HepG2 (cell line): ENCODE data around the gene SIRT5. TPM values are rescaled to one million over a fixed set of nuclear protein-coding genes. Genes with fewer than 3 reads are reported as not detected.

Source experiments
- ATAC-seq: fragments of 200-7000 bp; cut with Tn5 transposase; 3 replicates; pipeline ENCODE4 v1.9.1; 2020; ENCODE audit warnings: mild to moderate bottlenecking, moderate library complexity
- BruUV-seq: library from RNA; stranded (reverse); fragments of 400-500 nt; replicated peaks from 2 replicates; lab custom pipeline; 2021; lab: Mats Ljungman, UMichigan
- CTCF ChIA-PET: fragments of 300-600 bp; formaldehyde crosslinking; extraction: SDS; loops from one replicate; lab custom pipeline; 2021; ENCODE audit warnings: low total read pairs, inconsistent platforms, low intra/inter-chr PET ratio; lab: Yijun Ruan, JAX
- POLR2A ChIA-PET: fragments of 350-600 bp; sonication (Branson Sonifier 250); formaldehyde crosslinking; loops from one replicate; lab custom pipeline; 2020; ENCODE audit warnings: antibody characterized with exemption, inconsistent platforms; lab: Yijun Ruan, JAX
- DNase-seq: peaks from one replicate; pipeline ENCODE4 v3.0.0-alpha.2; 2015; ENCODE audit warnings: low spot score
- FAIRE-seq: peaks from 3 replicates; lab custom pipeline; 2011; peaks lifted over from hg19 to GRCh38; lab: Jason Lieb, UNC
- H2AFZ ChIP-seq: one replicate; pipeline ENCODE4 v1.6.1; 2011; ENCODE audit warnings: low read length, inconsistent platforms
- H3K27ac ChIP-seq: fragments of 300-600 bp; 3 replicates; pipeline ENCODE4 v1.8.0; 2011; ENCODE audit warnings: mixed run types, mild to moderate bottlenecking, mixed read lengths, low read length, inconsistent platforms; ENCODE audit not compliant: insufficient read depth; ENCODE audit errors: extremely low read length
- H3K27me3 ChIP-seq, 2 experiments: fragments of 200-600 bp in 1 of 2; 2 replicates in 1 of 2; 3 replicates in 1 of 2; pipeline versions ENCODE4 v1.6.0 to v1.8.0; 2011; ENCODE audit warnings: low read length in 2 of 2, mild to moderate bottlenecking in 2 of 2, moderate library complexity in 2 of 2, inconsistent platforms in 1 of 2; ENCODE audit not compliant: insufficient read depth in 2 of 2, control insufficient read depth in 1 of 2
- H3K36me3 ChIP-seq, 2 experiments: fragments of 200-600 bp in 1 of 2; replicated peaks in 1 of 2; 2 replicates in 1 of 2; 3 replicates in 1 of 2; pipeline versions ENCODE4 v1.5.1 to v1.8.0; 2011; ENCODE audit warnings: low read length in 2 of 2, inconsistent platforms in 1 of 2; ENCODE audit not compliant: insufficient read depth in 2 of 2, control insufficient read depth in 1 of 2
- H3K4me1 ChIP-seq: 2 replicates; pipeline ENCODE4 v1.5.1; 2012; ENCODE audit warnings: low read length, inconsistent platforms; ENCODE audit not compliant: insufficient read depth
- H3K4me2 ChIP-seq: 2 replicates; pipeline ENCODE4 v1.6.0; 2011; ENCODE audit warnings: low read depth, low read length, inconsistent platforms
- H3K4me3 ChIP-seq, 3 experiments: fragments of 200-600 bp in 1 of 3; sonication (generic), shearing (Covaris generic) in 1 of 3; replicated peaks in 1 of 3; 2 replicates each; pipeline ENCODE4 v1.5.1; 2011 to 2016; ENCODE audit warnings: low read length in 3 of 3, inconsistent platforms in 2 of 3, low read depth in 2 of 3, mild to moderate bottlenecking in 2 of 3, control low read depth in 1 of 3, mixed read lengths in 1 of 3; ENCODE audit not compliant: insufficient read depth in 1 of 3
- H3K79me2 ChIP-seq: one replicate; pipeline ENCODE4 v1.6.1; 2011; ENCODE audit warnings: low read length, inconsistent platforms; ENCODE audit not compliant: insufficient read depth
- H3K9ac ChIP-seq: 2 replicates; pipeline ENCODE4 v1.6.0; 2011; ENCODE audit warnings: mild to moderate bottlenecking, low read depth, low read length, inconsistent platforms; ENCODE audit not compliant: insufficient read depth
- H3K9me3 ChIP-seq: 2 replicates; pipeline ENCODE4 v1.5.1; 2012; ENCODE audit warnings: mild to moderate bottlenecking, low read length
- H4K20me1 ChIP-seq: 2 replicates; pipeline ENCODE4 v1.6.0; 2011; ENCODE audit warnings: inconsistent platforms, mild to moderate bottlenecking, low read length, moderate library complexity; ENCODE audit not compliant: insufficient read depth
- GLI4 ChIP-seq: sonication (generic); formaldehyde crosslinking; IDR thresholded peaks from 2 replicates; pipeline ENCODE4 v1.5.1; 2020; ENCODE audit warnings: missing genetic modification reagents, mild to moderate bottlenecking, moderate library complexity, borderline replicate concordance
- MTERF4 ChIP-seq: sonication (generic); formaldehyde crosslinking; IDR thresholded peaks from 2 replicates; pipeline ENCODE4 v1.8.0; 2023; ENCODE audit warnings: mild to moderate bottlenecking, missing genetic modification reagents
- ZNF569 ChIP-seq: sonication (generic); formaldehyde crosslinking; IDR thresholded peaks from 2 replicates; pipeline ENCODE4 v1.5.0; 2020; ENCODE audit warnings: mild to moderate bottlenecking, missing genetic modification reagents, moderate library complexity, borderline replicate concordance
- ZNF644 ChIP-seq: IDR thresholded peaks from 2 replicates; pipeline ENCODE4 v1.6.1; 2016; ENCODE audit warnings: low read depth
- ZNF670 ChIP-seq: sonication (generic); formaldehyde crosslinking; IDR thresholded peaks from 2 replicates; pipeline ENCODE4 v1.8.0; 2022; ENCODE audit warnings: mild to moderate bottlenecking, missing genetic modification reagents, borderline replicate concordance
- ZNF703 ChIP-seq: sonication (generic); formaldehyde crosslinking; IDR thresholded peaks from 2 replicates; pipeline ENCODE4 v1.5.1; 2020; ENCODE audit warnings: missing genetic modification reagents, mild to moderate bottlenecking, moderate library complexity, borderline replicate concordance
- WGBS: methylation state at CpG from one replicate; pipeline ENCODE4 v1.1.6; 2017; ENCODE audit warnings: low lambda C conversion rate; 5-methylcytosine and 5-hydroxymethylcytosine counted together
- in situ Hi-C: cut with HindIII; loops from 2 replicates; pipeline ENCODE4 v1.10.0; 2017; ENCODE audit warnings: low pct_unique_long_range_greater_than_20kb; ENCODE audit not compliant: extremely low pct_ligation_motif_present
- intact Hi-C: fragments of 100-400 bp; cut with micrococcal nuclease; formaldehyde crosslinking; loops from one replicate; pipeline ENCODE4 v1.10.0; 2022; ENCODE audit not compliant: unreplicated experiment
- polyA plus RNA-seq, 8 experiments: library from polyadenylated mRNA; depleted of rRNA in 3 of 8; stranded (reverse) in 7 of 8; unstranded in 1 of 8; fragments of >200 nt; fragmentation: Illumina TruSeq in 4 of 8; extraction: Trizol in 4 of 8; gene quantifications; 2 replicates each; pipeline versions ENCODE4 v1.2.1 to v1.2.3, GENCODE V29; 2011 to 2016; ENCODE audit warnings: low read depth in 4 of 8, missing spikeins in 1 of 8, mixed read lengths in 1 of 8; ENCODE audit not compliant: insufficient read depth in 1 of 8
- total RNA-seq, 5 experiments: library from RNA; depleted of rRNA; stranded (reverse); fragments of >200 nt; fragmentation: Illumina TruSeq; extraction: Trizol; gene quantifications; 2 replicates each; pipeline ENCODE4 v1.2.3, GENCODE V29; 2016; ENCODE audit warnings: low read depth in 1 of 5

Gene SIRT5
- total and polyA plus RNA-seq, 2 of the 13 experiments (the other 11 are each of a cell fraction or from before 2014, with no cell fraction given): 14.1 to 16.6 TPM

GRCh38 chr6:13611715-13612114 is 37.3 kb downstream of the SIRT5 start:
- Histone ChIP-seq H3K79me2 (peaks cover 26% of the 10 kb centered on the region), H3K36me3 (peaks cover 0 to 3% of the 10 kb centered on the region in 2 experiments; a peak in 1 of 5 replicates), H3K4me2 (no peak overlapping the region), H3K9me3 (no peaks in the 10 kb centered on the region), H2AFZ (no peak overlapping the region), H3K4me1 (peaks cover 34% of the 10 kb centered on the region), H3K27ac (no peak overlapping the region), H4K20me1 (peaks cover 14% of the 10 kb centered on the region), H3K9ac (no peak overlapping the region), H3K4me3 (no peak overlapping the region)
- FAIRE-seq: no peak
- POLR2A ChIA-PET: interaction anchor here (5.0 kb wide), 1 partner anchor 38 kb away, joined by 119 read pairs; the partner anchor contains the start of gene SIRT5
- intact Hi-C loops (no loop called here), in situ Hi-C loops (no loop called here)
- ATAC-seq: no peak
- DNase-seq: no peak
- no TSS peak for BruUV-seq
- 95% methylated on average over 4 of the region's 4 CpGs for WGBS
- no peak for TF ChIP-seq GLI4 (CRISPR knock-in tag)
- TF ChIP-seq ZNF670 (CRISPR knock-in tag): no peak
- TF ChIP-seq MTERF4 (CRISPR knock-in tag): no peak
- no peak for TF ChIP-seq ZNF569
- TF ChIP-seq, all 625 proteins: peak for 0
- no peaks in the 10 kb centered on the region; a peak in 1 of 5 replicates for H3K27me3 ChIP-seq
- CTCF ChIA-PET: no interaction called here

GRCh38 chr6:13613029-13613594 is 38.7 kb downstream of the SIRT5 start:
- no peak for DNase-seq
- peak; percentile 32 for FAIRE-seq
- Histone ChIP-seq H3K79me2 (peaks cover 39% of the 10 kb centered on the region), H4K20me1 (peaks cover 17% of the 10 kb centered on the region), H3K9me3 (no peaks in the 10 kb centered on the region), H3K36me3 (peaks cover 0 to 16% of the 10 kb centered on the region in 2 experiments; a peak in 3 of 5 replicates), H3K27ac (no peak overlapping the region), H2AFZ (no peak overlapping the region), H3K27me3 (no peaks in the 10 kb centered on the region; a peak in 1 of 5 replicates), H3K9ac (no peak overlapping the region), H3K4me1 (peaks cover 35% of the 10 kb centered on the region), H3K4me3 (peak overlapping the region in 1 of 3 experiments; percentile 97; a peak in 2 of 6 replicates), H3K4me2 (peak overlapping the region; percentile 91; the same call in 1 of the 2 replicates)
- ATAC-seq: no peak
- POLR2A ChIA-PET: interaction anchor here (3.6 to 5.3 kb wide), 3 partner anchors 7 to 39 kb away, joined by 31 to 175 read pairs (median 119); partner anchors contain the start of gene SIRT5
- intact Hi-C loops: no loop called here
- no TSS peak for BruUV-seq
- in situ Hi-C loops: no loop called here
- CTCF ChIA-PET: no interaction called here
- TF ChIP-seq ZNF644 (CRISPR knock-in tag) (0 out of 2 replicates have a peak, but pooled peaks have one; percentile 27), ZNF703 (CRISPR knock-in tag) (no peak)
- 97% methylated on average over 3 of the region's 3 CpGs for whole genome bisulfite sequencing
